H1 (cell line): ENCODE data around the gene ACTR5. TPM values are rescaled to one million over a fixed set of nuclear protein-coding genes. Genes with fewer than 3 reads are reported as not detected.

Experiments used
- CTCF ChIA-PET: fragments of 300-600 bp; sonication (Branson Sonifier 250); formaldehyde crosslinking; loops from one replicate; lab custom pipeline; 2021; ENCODE audit not compliant: partially characterized antibody; lab: Charles Lee
- POLR2A ChIA-PET: fragments of 300-600 bp; sonication (Branson Sonifier 250); formaldehyde crosslinking; loops from one replicate; lab custom pipeline; 2021; ENCODE audit warnings: inconsistent platforms; ENCODE audit not compliant: partially characterized antibody; lab: Charles Lee
- DNase-seq, 2 experiments: peaks; one replicate each; pipeline versions ENCODE4 v3.0.0 to v3.0.0-alpha.2; 2010 to 2022; ENCODE audit warnings: low spot score in 2 of 2, low read depth in 1 of 2, mixed read lengths in 1 of 2
- FAIRE-seq: peaks from 2 replicates; lab custom pipeline; 2011; peaks lifted over from hg19 to GRCh38; lab: Jason Lieb, UNC
- H2AFZ ChIP-seq: 2 replicates; pipeline ENCODE4 v1.8.1; 2012; ENCODE audit warnings: low read length, inconsistent platforms
- H2AK5ac ChIP-seq: 2 replicates; pipeline ENCODE4 v1.6.1; 2013; ENCODE audit warnings: low read depth, low read length
- H2BK120ac ChIP-seq: replicated peaks from 2 replicates; pipeline ENCODE3; 2013; ENCODE audit warnings: low read depth, low read length, inconsistent platforms
- H2BK12ac ChIP-seq: 2 replicates; pipeline ENCODE4 v1.6.1; 2013; ENCODE audit warnings: low read depth, low read length
- H2BK15ac ChIP-seq: 2 replicates; pipeline ENCODE4 v1.6.1; 2013; ENCODE audit warnings: low read length
- H2BK20ac ChIP-seq: 2 replicates; pipeline ENCODE4 v1.6.1; 2013; ENCODE audit warnings: low read length
- H2BK5ac ChIP-seq: 2 replicates; pipeline ENCODE4 v1.6.1; 2013; ENCODE audit warnings: low read depth, low read length
- H3K14ac ChIP-seq: 2 replicates; pipeline ENCODE4 v1.6.1; 2013; ENCODE audit warnings: inconsistent platforms; ENCODE audit not compliant: insufficient read length
- H3K18ac ChIP-seq: 2 replicates; pipeline ENCODE4 v1.6.1; 2013; ENCODE audit warnings: low read length; ENCODE audit errors: extremely low read depth
- H3K23ac ChIP-seq: 2 replicates; pipeline ENCODE4 v1.6.1; 2013; ENCODE audit warnings: inconsistent platforms; ENCODE audit not compliant: insufficient read length
- H3K23me2 ChIP-seq: 2 replicates; pipeline ENCODE4 v1.6.1; 2013; ENCODE audit warnings: low read depth, low read length
- H3K27ac ChIP-seq: 2 replicates; pipeline ENCODE4 v1.6.1; 2011; ENCODE audit warnings: low read depth, low read length, inconsistent platforms
- H3K27me3 ChIP-seq, 4 experiments: replicated peaks in 1 of 4; 1 replicate in 1 of 4; 2 replicates in 3 of 4; pipeline versions ENCODE4 v1.6.1 to v1.8.1; 2011 to 2013; ENCODE audit warnings: low read length in 3 of 4, mild to moderate bottlenecking in 3 of 4, inconsistent platforms in 2 of 4, mixed read lengths in 2 of 4, moderate library complexity in 1 of 4; ENCODE audit not compliant: control insufficient read depth in 3 of 4, insufficient read depth in 3 of 4; ENCODE audit errors: extremely low read depth in 1 of 4
- H3K36me3 ChIP-seq, 4 experiments: 2 replicates each; pipeline versions ENCODE4 v1.6.1 to v1.8.1; 2011 to 2013; ENCODE audit warnings: mild to moderate bottlenecking in 4 of 4, low read length in 3 of 4, moderate library complexity in 2 of 4, control low read depth in 1 of 4, inconsistent platforms in 1 of 4; ENCODE audit not compliant: insufficient read depth in 4 of 4, control insufficient read depth in 2 of 4
- H3K4ac ChIP-seq: replicated peaks from 2 replicates; pipeline ENCODE3; 2013; ENCODE audit warnings: low read length, low read depth, mixed read lengths, inconsistent platforms; ENCODE audit not compliant: insufficient read length
- H3K4me1 ChIP-seq, 4 experiments: replicated peaks in 1 of 4; 1 replicate in 1 of 4; 2 replicates in 3 of 4; pipeline versions ENCODE4 v1.6.1 to v1.8.1; 2011 to 2013; ENCODE audit warnings: low read length in 3 of 4, inconsistent platforms in 2 of 4, mixed read lengths in 1 of 4; ENCODE audit not compliant: insufficient read depth in 4 of 4, control insufficient read depth in 3 of 4
- H3K4me2 ChIP-seq, 2 experiments: 2 replicates each; pipeline versions ENCODE4 v1.6.1 to v1.8.1; 2011 to 2013; ENCODE audit warnings: low read depth in 2 of 2, low read length in 2 of 2, control low read depth in 1 of 2, inconsistent platforms in 1 of 2, mild to moderate bottlenecking in 1 of 2; ENCODE audit not compliant: insufficient read depth in 1 of 2
- H3K4me3 ChIP-seq, 4 experiments: fragments of 200-600, 300-600 bp in 1 of 4; sonication (generic), shearing (Covaris generic), sonication (Bioruptor Twin) in 1 of 4; 2 replicates each; pipeline versions ENCODE4 v1.5.1 to v1.8.1; 2011 to 2016; ENCODE audit warnings: low read length in 4 of 4, low read depth in 3 of 4, control low read depth in 2 of 4, inconsistent platforms in 2 of 4, mild to moderate bottlenecking in 2 of 4, mixed read lengths in 1 of 4, moderate library complexity in 1 of 4; ENCODE audit not compliant: insufficient read depth in 2 of 4; ENCODE audit errors: extremely low read depth in 1 of 4
- H3K56ac ChIP-seq: replicated peaks from 2 replicates; pipeline ENCODE3; 2013; ENCODE audit warnings: low read depth, mild to moderate bottlenecking, mixed read lengths, low read length, inconsistent platforms; ENCODE audit not compliant: insufficient read length
- H3K79me1 ChIP-seq: 2 replicates; pipeline ENCODE4 v1.6.1; 2013; ENCODE audit warnings: low read depth, low read length, control low read depth
- H3K79me2 ChIP-seq, 2 experiments: 2 replicates each; pipeline versions ENCODE4 v1.6.1 to v1.8.1; 2012 to 2013; ENCODE audit warnings: low read length in 2 of 2, mild to moderate bottlenecking in 2 of 2, inconsistent platforms in 1 of 2; ENCODE audit not compliant: insufficient read depth in 2 of 2, control insufficient read depth in 1 of 2
- H3K9ac ChIP-seq, 4 experiments: replicated peaks in 1 of 4; 1 replicate in 1 of 4; 2 replicates in 3 of 4; pipeline versions ENCODE4 v1.6.1 to v1.8.1; 2011 to 2013; ENCODE audit warnings: low read depth in 3 of 4, low read length in 3 of 4, control low read depth in 2 of 4, mild to moderate bottlenecking in 2 of 4, moderate library complexity in 2 of 4, inconsistent platforms in 1 of 4; ENCODE audit errors: extremely low read depth in 1 of 4
- H3K9me3 ChIP-seq, 2 experiments: 2 replicates each; pipeline versions ENCODE4 v1.6.1 to v1.8.1; 2012 to 2013; ENCODE audit warnings: mild to moderate bottlenecking in 2 of 2, moderate library complexity in 2 of 2, control low read depth in 1 of 2, inconsistent platforms in 1 of 2, low read depth in 1 of 2, low read length in 1 of 2, mixed read lengths in 1 of 2; ENCODE audit not compliant: insufficient read depth in 2 of 2
- H4K20me1 ChIP-seq, 2 experiments: replicated peaks in 1 of 2; 2 replicates each; pipeline versions ENCODE3 to v1.8.1; 2011 to 2013; ENCODE audit warnings: inconsistent platforms in 2 of 2, low read length in 2 of 2, mild to moderate bottlenecking in 1 of 2; ENCODE audit not compliant: insufficient read depth in 2 of 2, control insufficient read depth in 1 of 2
- H4K5ac ChIP-seq: 2 replicates; pipeline ENCODE4 v1.6.1; 2013; ENCODE audit warnings: low read length, low read depth, mixed read lengths, inconsistent platforms; ENCODE audit not compliant: insufficient read length
- H4K8ac ChIP-seq: 2 replicates; pipeline ENCODE4 v1.8.0; 2013; ENCODE audit warnings: mild to moderate bottlenecking, moderate library complexity, low read length, inconsistent platforms; ENCODE audit not compliant: insufficient read depth; ENCODE audit errors: extremely low read depth
- H4K91ac ChIP-seq: replicated peaks from 2 replicates; pipeline ENCODE3; 2013; ENCODE audit warnings: low read length, mixed read lengths, inconsistent platforms; ENCODE audit not compliant: insufficient read length
- CHD2 ChIP-seq: IDR thresholded peaks from 2 replicates; pipeline ENCODE4 v1.6.1; 2012; ENCODE audit warnings: low read length, improper control_type of control experiment
- HDAC2 ChIP-seq, 2 experiments: fragments of 300-600 bp in 1 of 2; sonication (generic) in 1 of 2; IDR thresholded peaks; 2 replicates each; pipeline ENCODE4 v1.6.1; 2011 to 2012; ENCODE audit warnings: low read depth in 2 of 2, low read length in 2 of 2, mild to moderate bottlenecking in 2 of 2, moderate library complexity in 2 of 2, borderline replicate concordance in 1 of 2, inconsistent platforms in 1 of 2
- KDM4A ChIP-seq: IDR thresholded peaks from one replicate; pipeline ENCODE4 v1.7.1; 2012; ENCODE audit warnings: low read depth, mild to moderate bottlenecking, moderate library complexity, low read length, inconsistent platforms; ENCODE audit not compliant: severe bottlenecking
- RNF2 ChIP-seq: fragments of 200-900, 300-1000 bp; sonication (generic); IDR thresholded peaks from 2 replicates; pipeline ENCODE4 v1.7.1; 2016; ENCODE audit warnings: borderline replicate concordance, low read depth, mild to moderate bottlenecking, antibody characterized with exemption, low read length; ENCODE audit not compliant: poor library complexity, severe bottlenecking; ENCODE audit errors: missing control alignments
- SIRT6 ChIP-seq: IDR thresholded peaks from one replicate; pipeline ENCODE4 v1.7.1; 2012; ENCODE audit warnings: low read length, inconsistent platforms
- TCF12 ChIP-seq: IDR thresholded peaks from 2 replicates; pipeline ENCODE4 v1.6.1; 2011; ENCODE audit warnings: low read depth, mild to moderate bottlenecking, low read length
- WGBS, 2 experiments: shearing (Covaris generic) in 1 of 2; methylation state at CpG; one replicate each; pipeline versions ENCODE4 v1.1.6 to v1.1.7; 2013 to 2015; ENCODE audit warnings: low lambda C conversion rate in 2 of 2, mixed read lengths in 2 of 2, inconsistent platforms in 1 of 2, low coverage in 1 of 2, missing lambda C conversion rate in 1 of 2; ENCODE audit not compliant: insufficient replicate concordance in 2 of 2, insufficient coverage in 1 of 2, insufficient read length in 1 of 2; ENCODE audit errors: extremely low coverage in 1 of 2, missing lambda C conversion rate in 1 of 2; 5-methylcytosine and 5-hydroxymethylcytosine counted together
- polyA plus RNA-seq, 7 experiments: library from polyadenylated mRNA; depleted of rRNA in 3 of 7; stranded (reverse) in 5 of 7; unstranded in 2 of 7; fragments of >200 nt in 5 of 7; fragments of 200-250 nt in 2 of 7; gene quantifications; 1 replicate in 5 of 7; 2 replicates in 1 of 7; 4 replicates in 1 of 7; pipeline versions ENCODE4 v1.2.1 to v1.2.3, GENCODE V29; 2011 to 2013; ENCODE audit warnings: missing spikeins in 2 of 7, mixed read lengths in 2 of 7
- total RNA-seq: library from RNA; stranded (reverse); fragmentation: NEBNext Ultra II Directional; extraction: Animal tissue kit (Norgen Biotek cat#: 25700); gene quantifications from 2 replicates; pipeline ENCODE4 v1.2.1, GENCODE V29; 2021
- TF ChIP-seq, protein P1 (sequence below): IDR thresholded peaks from 2 replicates; pipeline ENCODE4 v1.6.1; 2011; ENCODE audit warnings: low read depth, mild to moderate bottlenecking, low read length; ENCODE audit not compliant: insufficient read depth
- TF ChIP-seq, protein P2 (sequence below): IDR thresholded peaks from 2 replicates; pipeline ENCODE4 v1.6.1; 2012; ENCODE audit warnings: inconsistent platforms
- TF ChIP-seq, protein P3 (sequence below), 3 experiments: IDR thresholded peaks; 1 replicate in 2 of 3; 2 replicates in 1 of 3; pipeline versions ENCODE4 v1.5.1 to v1.6.1; 2011; ENCODE audit warnings: low read length in 3 of 3, mild to moderate bottlenecking in 3 of 3, inconsistent platforms in 2 of 3, low read depth in 1 of 3, moderate library complexity in 1 of 3; ENCODE audit not compliant: insufficient read depth in 1 of 3; ENCODE audit errors: control extremely low read depth in 1 of 3

The ACTR5 gene
- total and polyA plus RNA-seq, 2 of the 8 experiments (the other 6 are each of a cell fraction or from before 2014, with no cell fraction given), result 10.4 to 14.4 TPM

DNA sequence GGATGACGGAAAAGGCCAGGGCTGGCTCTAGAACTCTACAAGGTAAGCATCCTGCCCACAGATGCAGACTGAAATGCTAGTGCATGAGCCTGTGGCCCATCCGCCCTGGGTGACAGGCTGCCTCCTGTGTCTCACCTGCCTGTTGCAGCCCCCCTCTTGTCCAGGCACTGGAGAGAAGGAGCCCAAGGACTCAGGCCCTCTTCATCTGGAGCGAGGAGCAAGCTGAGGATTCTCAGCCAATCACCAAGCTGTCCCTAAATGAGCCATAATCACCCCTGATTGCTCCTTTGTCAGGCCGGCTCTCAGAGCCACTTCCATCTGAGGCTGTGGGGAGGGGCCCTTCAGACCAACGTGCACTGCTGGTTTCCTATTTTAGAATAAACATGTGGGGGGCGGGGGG is 34.0 kb upstream of the ACTR5 start:
- DNase-seq, result no peak
- Histone ChIP-seq H3K18ac (no peak overlapping the region), H4K20me1 (no peaks in the 10 kb centered on the region), H2BK15ac (peak overlapping the region; percentile 67; the same call in 1 of the 2 replicates), H3K4me3 (no peak overlapping the region), H2BK12ac (peak overlapping the region; percentile 39; the same call in 1 of the 2 replicates), H3K4ac (no peak overlapping the region), H3K27ac (no peak overlapping the region), H3K9me3 (no peaks in the 10 kb centered on the region), H3K9ac (no peak overlapping the region), H2AFZ (no peak overlapping the region), H4K5ac (no peak overlapping the region), H3K79me2 (no peaks in the 10 kb centered on the region), H3K4me1 (peaks cover 0 to 3% (median 0%) of the 10 kb centered on the region in 4 experiments; a peak in 1 of 7 replicates), H2BK20ac (no peak overlapping the region; the same call in 1 of the 2 replicates), H3K23me2 (no peaks in the 10 kb centered on the region), H3K23ac (no peak overlapping the region), H2BK5ac (no peak overlapping the region), H2AK5ac (no peak overlapping the region), H4K8ac (peak overlapping the region; percentile 9), H2BK120ac (no peak overlapping the region), H3K27me3 (peaks cover 2 to 13% (median 7%) of the 10 kb centered on the region in 4 experiments; a peak in 5 of 7 replicates), H3K14ac (no peak overlapping the region), H3K79me1 (no peaks in the 10 kb centered on the region; the same call in 1 of the 2 replicates), H3K56ac (no peak overlapping the region), H4K91ac (no peak overlapping the region), H3K4me2 (no peak overlapping the region), H3K36me3 (no peaks in the 10 kb centered on the region)
- ChIA-PET POLR2A (interaction anchor here (1.4 kb wide), 1 partner anchor 9 kb away, joined by 3 read pairs; no protein-coding TSS in a partner anchor), CTCF (interaction anchor here (1.0 to 19.8 kb wide), 9 partner anchors 12 to 65 kb away, joined by 3 to 236 read pairs (median 6); partner anchors contain the start of gene SLC32A1)
- WGBS, 2 experiments, result 70% methylated on average over 6 of the region's 6 CpGs; no CpG with 5 or more reads in 1 of the 2 experiments
- FAIRE-seq, result no peak
- no peak for TF ChIP-seq HDAC2 (IDR thresholded peaks at IDR 0.05; ENCODE audit: borderline replicate concordance in 1 of 2, low read depth in 2 of 2, low read length in 2 of 2)
- TF ChIP-seq TCF12, result no peak
- TF ChIP-seq CHD2, result no peak
- TF ChIP-seq, protein P1, sequence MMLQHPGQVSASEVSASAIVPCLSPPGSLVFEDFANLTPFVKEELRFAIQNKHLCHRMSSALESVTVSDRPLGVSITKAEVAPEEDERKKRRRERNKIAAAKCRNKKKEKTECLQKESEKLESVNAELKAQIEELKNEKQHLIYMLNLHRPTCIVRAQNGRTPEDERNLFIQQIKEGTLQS, result no peak
- TF ChIP-seq, protein P2, sequence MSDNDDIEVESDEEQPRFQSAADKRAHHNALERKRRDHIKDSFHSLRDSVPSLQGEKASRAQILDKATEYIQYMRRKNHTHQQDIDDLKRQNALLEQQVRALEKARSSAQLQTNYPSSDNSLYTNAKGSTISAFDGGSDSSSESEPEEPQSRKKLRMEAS, result no peak
- TF ChIP-seq SIRT6, result no peak
- TF ChIP-seq KDM4A, result no peak
- TF ChIP-seq, protein P3, sequence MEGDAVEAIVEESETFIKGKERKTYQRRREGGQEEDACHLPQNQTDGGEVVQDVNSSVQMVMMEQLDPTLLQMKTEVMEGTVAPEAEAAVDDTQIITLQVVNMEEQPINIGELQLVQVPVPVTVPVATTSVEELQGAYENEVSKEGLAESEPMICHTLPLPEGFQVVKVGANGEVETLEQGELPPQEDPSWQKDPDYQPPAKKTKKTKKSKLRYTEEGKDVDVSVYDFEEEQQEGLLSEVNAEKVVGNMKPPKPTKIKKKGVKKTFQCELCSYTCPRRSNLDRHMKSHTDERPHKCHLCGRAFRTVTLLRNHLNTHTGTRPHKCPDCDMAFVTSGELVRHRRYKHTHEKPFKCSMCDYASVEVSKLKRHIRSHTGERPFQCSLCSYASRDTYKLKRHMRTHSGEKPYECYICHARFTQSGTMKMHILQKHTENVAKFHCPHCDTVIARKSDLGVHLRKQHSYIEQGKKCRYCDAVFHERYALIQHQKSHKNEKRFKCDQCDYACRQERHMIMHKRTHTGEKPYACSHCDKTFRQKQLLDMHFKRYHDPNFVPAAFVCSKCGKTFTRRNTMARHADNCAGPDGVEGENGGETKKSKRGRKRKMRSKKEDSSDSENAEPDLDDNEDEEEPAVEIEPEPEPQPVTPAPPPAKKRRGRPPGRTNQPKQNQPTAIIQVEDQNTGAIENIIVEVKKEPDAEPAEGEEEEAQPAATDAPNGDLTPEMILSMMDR (IDR thresholded peaks at IDR 0.05; ENCODE audit: control extremely low read depth in 1 of 3, insufficient read depth in 1 of 3, low read depth in 1 of 3, low read length in 3 of 3), result no peak
- TF ChIP-seq RNF2, result no peak
